Measurements from ENCODE around the gene FAM174C.
A peak's percentile ranks its signal among the peaks of the same experiment; 100 is the strongest.

Gene FAM174C

GRCh38 chr19:1262623-1263123 lies 12.7 kb upstream of the FAM174C start:
- no peak for DNase-seq

- no peak for DNase-seq
These were observed 12.1 kb upstream of the FAM174C start for GRCh38 chr19:1263188-1263587.

DNA sequence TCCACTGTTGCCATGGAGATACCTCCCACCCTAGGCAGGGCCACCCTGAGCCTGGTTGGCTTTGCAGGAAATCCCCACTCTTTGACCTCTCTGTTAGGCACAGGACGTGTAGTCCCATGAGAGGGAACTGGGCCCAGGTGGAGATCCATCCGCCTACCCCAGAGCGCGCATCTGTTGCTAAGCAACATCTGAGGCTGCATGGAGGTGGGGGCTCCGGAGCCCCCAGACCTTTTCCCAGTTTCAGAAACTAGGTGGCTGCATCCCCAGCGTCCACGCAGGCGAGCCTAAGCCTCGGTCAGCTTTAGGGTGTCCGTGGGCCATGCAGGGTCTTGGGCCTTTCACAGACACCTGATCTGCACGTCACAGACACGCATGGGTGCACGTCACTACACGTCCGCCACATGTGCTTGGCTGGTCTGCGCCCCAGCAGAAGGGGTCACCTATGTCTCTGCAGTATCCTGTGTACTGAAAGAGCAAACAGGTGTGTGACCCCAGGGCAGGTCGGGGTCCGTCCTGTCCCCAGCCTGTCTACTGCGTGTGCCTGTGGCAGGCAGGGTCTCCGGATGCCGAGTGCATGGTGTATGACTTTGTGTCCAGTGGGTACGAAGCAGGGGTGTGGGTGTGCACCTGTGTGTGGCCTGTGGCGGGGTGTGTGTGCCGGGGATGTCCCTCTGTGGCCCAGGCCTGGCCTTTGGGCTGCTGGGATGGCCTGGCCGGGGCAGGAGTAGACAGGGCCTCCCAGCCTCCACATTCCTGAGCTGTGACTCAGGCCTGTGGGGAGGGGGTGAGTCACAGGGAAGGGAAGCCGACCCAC lies 10.3 kb upstream of the FAM174C start:
- no peak for DNase-seq

GRCh38 chr19:1265615-1266128 lies 9.7 kb upstream of the FAM174C start:
- peak in 1 of 2 experiments; percentile 55 for DNase-seq

DNA sequence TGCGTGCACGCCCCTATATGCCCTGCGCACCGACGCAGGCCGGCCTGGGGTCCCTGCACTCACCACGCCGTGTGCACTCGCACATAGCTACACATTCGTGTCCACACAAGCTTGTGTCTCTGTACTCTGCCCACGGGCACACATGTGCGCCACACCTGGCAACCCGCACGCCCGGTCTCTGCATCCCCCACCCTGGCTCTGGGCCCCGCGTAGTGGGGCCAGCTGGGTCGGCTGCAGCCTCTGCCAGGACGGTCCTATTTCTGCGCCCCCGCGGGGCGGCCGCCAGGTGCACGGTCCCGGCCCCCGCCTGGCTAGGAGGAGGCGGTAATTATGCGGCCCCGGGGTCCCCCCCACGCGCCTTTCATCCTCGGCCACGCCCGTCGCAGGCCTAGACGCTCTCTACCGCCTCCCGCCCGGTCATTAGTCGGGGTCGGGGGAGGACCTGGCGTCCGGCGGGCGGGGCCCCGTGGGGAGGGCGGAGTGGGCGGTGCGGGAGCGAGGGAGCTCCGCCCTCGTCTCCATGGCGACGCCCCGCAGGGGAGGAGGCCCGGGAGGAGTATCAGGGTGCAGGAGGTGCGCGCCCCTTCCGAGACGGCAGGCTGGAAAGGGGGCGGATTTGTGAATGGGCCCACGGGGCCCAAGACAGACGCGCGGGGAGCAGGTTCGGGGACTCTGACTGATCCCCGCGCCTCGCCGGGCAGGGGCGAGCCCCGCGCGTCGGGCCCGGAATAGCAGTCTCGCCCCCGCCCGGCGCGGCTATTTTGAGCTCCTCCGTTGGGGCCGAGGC lies 9.0 kb upstream of the FAM174C start:
- peak; percentile 87 to 88 for DNase-seq

GRCh38 chr19:1266916-1267476 lies 8.3 kb upstream of the FAM174C start:
- DNase-seq: peak; percentile 76 to 77

DNA sequence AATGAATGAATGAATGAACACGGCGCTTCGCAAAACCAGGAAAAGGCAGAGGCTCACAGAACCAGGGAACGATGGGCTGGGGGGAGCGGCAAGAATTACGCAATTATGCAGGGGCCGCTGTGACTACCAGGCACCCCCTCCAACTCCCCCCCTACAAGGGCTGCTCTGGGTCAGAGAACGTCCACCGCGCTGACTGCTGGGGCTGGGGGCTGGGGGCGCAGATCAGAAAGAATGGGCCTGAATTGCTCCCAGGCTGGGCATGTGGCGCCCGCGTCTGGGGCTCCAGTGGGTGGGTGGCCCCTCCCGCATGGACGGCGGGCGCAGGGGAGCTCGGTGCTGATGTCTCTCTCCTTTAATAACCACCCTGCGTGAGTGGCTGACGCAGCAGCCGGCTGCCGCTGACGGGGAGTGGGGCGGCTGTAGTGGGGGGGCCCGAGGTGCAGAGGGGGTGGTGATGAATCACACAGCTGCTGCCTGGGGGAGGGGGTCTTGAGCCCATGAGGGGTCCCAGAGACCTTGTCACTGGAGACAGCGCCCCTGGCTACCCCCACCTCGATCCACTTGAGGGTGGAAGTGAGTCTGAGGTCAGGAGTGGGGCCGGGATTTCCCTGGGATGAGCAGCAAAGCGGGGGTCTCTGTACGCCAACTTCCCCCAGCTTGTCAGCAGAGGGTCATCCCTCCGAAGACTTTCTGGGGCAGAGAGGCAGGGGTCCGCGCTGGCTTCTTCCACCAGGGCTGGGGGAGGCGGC lies 7.7 kb upstream of the FAM174C start:
- DNase-seq: no peak

DNA sequence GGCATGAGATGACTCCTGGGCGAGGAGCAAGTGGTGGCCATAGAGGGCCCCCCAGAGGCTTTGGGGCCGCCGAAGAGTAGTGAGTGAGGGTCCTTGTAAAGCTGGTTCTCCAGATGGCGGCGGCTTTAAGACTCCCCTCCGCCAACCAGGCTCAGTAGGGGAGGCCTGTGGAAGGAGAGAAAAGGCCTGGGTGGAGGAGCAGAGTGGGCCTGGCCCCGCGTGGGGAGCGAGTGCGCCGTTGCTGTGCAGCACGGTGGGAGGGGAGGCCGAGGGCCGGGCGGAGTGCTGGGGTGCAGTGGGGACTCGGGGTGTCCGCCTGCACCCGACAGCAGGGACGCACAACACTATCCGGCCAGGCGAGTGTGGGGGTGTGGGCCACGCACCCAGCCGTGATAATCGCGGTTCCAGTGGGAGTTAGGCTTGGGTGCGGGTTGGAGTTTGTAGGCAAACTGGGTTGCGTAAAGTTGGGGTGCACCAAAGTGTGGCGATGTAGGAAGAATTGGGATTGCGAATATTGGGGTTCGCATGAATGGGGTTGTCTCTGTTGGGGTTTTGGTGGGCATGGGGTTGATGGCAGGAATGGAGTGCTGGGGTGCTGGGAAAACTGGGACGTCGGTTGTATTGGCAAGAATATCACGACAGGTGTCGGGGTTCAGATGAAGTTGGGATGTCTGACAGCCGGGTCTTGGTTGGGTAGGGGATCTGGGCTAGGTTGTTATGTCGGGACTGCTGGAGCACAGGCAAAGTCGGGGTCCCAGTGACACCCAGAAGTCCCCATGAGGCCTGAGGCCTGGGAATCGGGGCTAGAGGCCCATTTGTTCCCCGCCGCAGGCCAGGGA lies 6.9 kb upstream of the FAM174C start:
- DNase-seq: no peak

GRCh38 chr19:1269065-1269477 lies 6.3 kb upstream of the FAM174C start, which contains the start of gene CIRBP:
Gene CIRBP (plus strand): TSS chr19:1269332. CDS start chr19:1270934, 1,602 bp downstream.
- DNase-seq: peak; percentile 100

DNA sequence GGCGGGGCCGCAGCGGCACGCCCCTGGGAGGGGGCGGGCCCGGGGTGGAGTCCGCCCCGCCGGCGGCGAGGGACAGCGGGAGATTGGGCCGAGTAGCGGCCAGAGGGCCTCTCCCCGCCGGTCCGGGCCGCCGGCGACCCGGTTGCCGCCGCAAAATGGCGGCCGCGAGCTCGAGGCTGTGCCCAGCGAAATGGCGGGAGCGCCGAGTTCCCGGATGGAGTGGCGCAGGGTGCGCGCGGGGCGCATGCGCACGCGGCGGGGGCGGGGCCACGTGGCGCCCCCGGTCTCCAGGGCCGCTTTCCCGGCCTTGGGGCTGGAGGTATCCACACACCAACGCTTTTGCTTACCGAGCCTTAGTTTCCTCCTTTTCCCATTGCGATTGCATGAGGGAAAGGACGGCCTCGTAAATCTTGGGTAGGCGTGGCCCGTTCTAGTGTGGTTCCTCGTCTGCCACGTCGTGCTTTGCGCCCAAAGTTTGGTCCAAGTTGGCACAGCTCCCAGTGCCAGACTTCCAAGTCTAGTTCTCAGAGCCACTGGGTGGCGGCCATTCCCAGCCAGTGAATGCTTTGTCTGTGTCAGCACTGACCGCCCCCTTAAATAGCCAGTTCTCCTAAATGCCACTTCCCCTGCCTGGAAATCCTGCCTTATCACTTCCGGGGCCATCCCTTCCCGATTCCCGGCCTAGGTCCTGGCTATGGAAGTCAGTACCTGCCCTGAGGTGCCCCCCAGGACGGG lies 5.7 kb upstream of the FAM174C start:
- DNase-seq: peak; percentile 82 to 85

DNA sequence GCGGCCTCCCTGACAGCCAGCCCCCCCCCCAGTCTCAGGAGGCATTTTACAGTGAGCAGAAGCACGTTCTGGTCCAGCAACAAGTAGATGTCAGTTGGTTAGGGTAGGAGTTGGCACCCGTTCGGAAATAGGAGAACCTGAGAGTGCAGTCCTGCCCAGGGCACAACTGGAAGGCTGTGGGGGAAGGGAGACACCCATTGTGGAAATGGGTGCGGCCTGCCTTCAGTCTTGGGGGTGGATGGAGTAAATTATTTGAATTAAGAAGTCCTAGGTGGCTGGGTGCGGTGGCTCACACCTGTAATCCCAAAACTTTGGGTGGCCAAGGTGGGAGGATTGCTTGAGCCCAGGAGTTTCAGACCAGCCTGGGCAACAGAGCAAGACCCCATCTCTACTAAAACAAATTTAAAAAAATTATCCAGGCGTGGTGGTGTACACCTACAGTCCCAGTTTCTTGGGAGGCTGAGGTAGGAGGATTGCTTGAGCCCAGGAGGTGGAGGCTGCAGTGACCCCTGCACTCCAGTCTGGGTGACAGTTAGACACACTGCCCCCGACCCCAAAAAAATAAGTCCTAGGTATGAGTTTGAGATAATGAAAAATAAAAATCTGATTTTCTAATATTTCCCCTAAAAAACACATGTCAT lies 5.0 kb upstream of the FAM174C start:
- DNase-seq: peak in 1 of 2 experiments; percentile 46

DNA sequence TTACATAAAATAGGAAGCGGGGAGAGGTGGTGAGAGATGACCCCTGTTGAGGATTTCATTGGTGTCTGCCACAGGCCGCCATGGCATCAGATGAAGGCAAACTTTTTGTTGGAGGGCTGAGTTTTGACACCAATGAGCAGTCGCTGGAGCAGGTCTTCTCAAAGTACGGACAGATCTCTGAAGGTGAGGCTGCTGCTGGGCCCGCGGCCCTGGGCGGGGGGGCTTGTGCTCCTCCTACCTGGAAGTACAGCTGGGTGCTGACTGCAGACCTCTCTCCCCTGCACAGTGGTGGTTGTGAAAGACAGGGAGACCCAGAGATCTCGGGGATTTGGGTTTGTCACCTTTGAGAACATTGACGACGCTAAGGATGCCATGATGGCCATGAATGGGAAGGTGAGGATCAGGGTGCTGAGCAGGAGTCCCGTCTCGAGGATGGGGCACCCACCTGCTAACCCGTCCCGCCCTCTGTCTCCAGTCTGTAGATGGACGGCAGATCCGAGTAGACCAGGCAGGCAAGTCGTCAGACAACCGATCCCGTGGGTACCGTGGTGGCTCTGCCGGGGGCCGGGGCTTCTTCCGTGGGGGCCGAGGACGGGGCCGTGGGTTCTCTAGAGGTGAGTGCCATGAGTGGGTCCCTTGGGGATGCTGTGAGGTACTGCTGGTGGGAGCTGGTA lies 4.3 kb upstream of the FAM174C start:
- DNase-seq: no peak

DNA sequence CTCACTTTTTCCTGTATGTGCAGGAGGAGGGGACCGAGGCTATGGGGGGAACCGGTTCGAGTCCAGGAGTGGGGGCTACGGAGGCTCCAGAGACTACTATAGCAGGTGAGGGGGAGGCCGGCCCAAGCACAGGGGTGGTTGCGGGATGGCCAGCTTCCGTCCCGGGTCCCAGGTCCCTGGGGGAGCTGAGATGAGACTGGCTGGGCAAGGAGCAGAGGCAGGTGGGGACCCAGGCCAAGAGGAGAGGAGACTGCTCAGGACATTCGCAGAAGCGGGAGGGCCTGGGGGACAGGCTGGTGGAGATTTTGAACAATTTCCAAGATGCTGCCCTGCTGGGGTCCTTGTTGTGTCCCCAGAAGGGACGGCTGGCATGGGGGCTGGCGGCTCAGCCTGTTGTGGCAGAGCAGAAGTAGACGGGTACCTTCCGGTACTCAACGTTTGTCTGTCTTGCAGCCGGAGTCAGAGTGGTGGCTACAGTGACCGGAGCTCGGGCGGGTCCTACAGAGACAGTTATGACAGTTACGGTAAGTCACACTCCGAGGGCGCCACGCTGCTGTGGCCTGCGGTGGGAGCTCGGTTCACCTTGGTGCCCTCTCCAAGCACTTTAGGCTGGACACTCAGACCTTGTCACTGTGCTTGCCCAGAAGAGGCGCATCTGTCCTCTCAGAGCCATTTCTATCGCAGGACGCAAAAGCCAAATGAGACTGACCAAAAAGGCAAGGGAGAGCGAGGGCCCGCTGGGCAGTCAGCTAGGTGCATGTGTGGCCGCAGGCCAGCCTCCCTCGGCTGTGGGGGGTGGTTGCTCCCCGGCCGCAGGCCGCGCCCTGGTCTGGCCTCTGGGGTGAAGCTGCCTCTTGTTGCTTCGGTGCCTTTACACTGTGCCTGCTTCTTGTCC lies 3.6 kb upstream of the FAM174C start:
- no peak for DNase-seq

DNA sequence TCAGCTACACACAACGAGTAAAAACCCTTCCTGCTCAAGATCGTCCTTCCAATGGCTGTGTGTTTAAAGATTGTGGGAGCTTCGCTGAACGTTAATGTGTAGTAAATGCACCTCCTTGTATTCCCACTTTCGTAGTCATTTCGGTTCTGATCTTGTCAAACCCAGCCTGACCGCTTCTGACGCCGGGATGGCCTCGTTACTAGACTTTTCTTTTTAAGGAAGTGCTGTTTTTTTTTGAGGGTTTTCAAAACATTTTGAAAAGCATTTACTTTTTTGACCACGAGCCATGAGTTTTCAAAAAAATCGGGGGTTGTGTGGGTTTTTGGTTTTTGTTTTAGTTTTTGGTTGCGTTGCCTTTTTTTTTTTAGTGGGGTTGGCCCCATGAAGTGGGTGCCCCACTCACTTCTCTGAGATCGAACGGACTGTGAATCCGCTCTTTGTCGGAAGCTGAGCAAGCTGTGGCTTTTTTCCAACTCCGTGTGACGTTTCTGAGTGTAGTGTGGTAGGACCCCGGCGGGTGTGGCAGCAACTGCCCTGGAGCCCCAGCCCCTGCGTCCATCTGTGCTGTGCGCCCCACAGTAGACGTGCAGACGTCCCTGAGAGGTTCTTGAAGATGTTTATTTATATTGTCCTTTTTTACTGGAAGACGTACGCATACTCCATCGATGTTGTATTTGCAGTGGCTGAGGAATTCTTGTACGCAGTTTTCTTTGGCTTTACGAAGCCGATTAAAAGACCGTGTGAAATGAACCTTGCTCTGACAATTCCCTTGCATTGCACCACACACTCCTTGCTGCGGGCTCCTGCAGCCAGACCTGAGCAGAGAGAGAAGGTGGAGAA lies 2.7 kb upstream of the FAM174C start:
- no peak for DNase-seq

DNA sequence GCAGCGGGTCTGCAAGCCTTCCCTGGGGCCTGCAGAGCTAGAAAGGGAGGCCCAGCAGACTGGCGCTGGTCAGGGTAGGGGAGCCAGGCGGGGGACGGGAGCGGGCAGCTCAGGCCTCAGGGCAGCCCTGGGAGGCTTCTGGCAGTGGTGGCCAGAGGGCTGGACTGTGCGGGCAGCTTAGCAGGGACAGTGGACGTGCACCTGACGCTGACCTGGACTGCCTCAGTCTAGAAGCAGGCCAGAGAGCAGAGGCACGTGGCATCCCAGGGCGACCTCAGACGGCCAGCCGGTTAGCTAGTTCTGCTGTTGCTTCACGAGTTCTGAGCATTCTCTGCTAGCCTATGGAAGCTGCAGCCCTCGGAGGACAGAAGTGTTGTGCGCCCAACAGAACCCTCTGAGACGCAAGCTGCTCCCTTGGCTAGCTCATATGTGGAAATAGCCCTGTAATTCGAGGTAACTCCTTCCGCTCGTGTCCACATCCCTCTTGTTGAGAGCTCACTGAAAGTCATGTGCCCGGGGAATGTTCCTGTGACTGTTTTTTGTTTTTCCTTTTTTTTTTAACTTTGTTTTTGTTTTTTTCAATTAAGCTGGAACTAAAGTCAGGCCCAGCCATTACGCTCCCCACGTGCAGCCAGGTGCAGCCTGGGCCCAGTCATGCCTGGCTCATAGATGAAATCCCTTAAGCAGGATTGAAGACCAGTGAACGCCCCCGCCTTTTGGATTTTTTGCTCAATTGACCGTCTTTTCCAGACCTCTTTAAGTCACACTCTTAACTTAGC lies 1.9 kb upstream of the FAM174C start:
- no peak for DNase-seq

DNA sequence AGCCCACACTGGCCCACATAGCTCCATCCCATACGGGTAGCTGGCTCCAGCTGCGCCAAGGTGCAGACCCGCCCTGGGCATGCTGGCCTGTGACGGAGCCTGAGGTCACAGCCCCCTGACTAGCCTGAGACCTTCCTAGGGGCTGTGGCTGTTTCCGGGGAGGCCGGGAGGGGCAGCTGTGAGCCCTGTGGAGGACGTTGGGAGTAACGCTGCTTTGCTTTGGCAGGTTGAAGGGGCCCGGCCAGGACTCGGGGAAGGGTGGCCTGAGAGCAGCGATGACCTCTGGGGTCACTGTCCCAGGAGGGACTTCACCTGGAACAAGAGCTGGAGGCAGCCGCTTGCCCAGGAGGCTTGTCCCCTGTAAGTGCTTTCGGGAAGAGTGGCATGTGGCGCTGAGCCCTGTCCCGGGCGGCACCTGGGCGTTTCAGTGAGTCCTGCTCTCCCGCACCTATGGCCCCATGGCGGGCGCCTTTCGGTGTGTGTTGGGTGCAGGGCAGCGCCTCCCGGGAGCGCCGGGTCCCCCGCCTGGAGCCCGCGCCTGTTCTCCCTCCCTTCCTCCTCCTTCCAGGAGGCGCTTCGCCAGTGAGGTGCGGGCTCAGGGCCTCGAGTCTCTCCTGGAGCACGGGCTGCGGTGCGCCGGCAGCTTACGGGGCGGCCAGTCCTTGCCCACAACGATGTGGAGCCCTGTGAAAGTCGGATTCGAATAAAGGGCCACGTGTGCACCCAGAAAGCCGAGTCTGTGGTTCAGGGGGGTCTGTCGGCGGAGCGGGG lies 1.1 kb upstream of the FAM174C start:
- no peak for DNase-seq

Data from activated CD4-positive, alpha-beta T cell treated with anti-CD3 and anti-CD28 coated beads, Interleukin-2, amount 50 U/mL, for 48 hours (primary cell).